Esophagus squamous epithelium (tissue), 5 donors: ENCODE measurements around the gene ZNF30. TPM values are rescaled to one million over a fixed set of nuclear protein-coding genes. Genes with fewer than 3 reads are reported as not detected.

Experiments
- DNase-seq: peaks from one replicate; lab custom pipeline; 2025; lab: John Stamatoyannopoulos, UW
- H3K27ac ChIP-seq, 4 donors: fragments of 200-600 bp; sonication (generic); one replicate each; pipeline ENCODE4 v1.5.1; 2016 to 2019; ENCODE audit warnings: mild to moderate bottlenecking in 1 of 4
- H3K27me3 ChIP-seq, 4 donors: fragments of 200-600 bp; sonication (generic); 1 replicate in 3 of 4; 2 replicates in 1 of 4; pipeline versions ENCODE4 v1.5.1 to v1.6.0; 2017 to 2021; ENCODE audit warnings: antibody characterized with exemption in 1 of 4
- H3K36me3 ChIP-seq, 3 donors: fragments of 200-600 bp; sonication (generic); one replicate each; pipeline ENCODE4 v1.5.1; 2016 to 2019
- H3K4me1 ChIP-seq, 3 donors: fragments of 200-600 bp; sonication (generic); one replicate each; pipeline ENCODE4 v1.5.1; 2017 to 2019
- H3K4me3 ChIP-seq, 4 donors: fragments of 200-600 bp; sonication (generic); 1 replicate in 3 of 4; 2 replicates in 1 of 4; pipeline ENCODE4 v1.5.1; 2016 to 2019; ENCODE audit warnings: mild to moderate bottlenecking in 2 of 4, moderate library complexity in 1 of 4
- H3K9me3 ChIP-seq, 3 donors: fragments of 200-600 bp; sonication (generic); one replicate each; pipeline ENCODE4 v1.5.1; 2016 to 2019
- POLR2A ChIP-seq, 4 donors: fragments of 450-650 bp; IDR thresholded peaks; one replicate each; pipeline ENCODE4 v1.6.1; 2017; ENCODE audit warnings: antibody characterized with exemption in 4 of 4, mild to moderate bottlenecking in 4 of 4, moderate library complexity in 3 of 4
- WGBS, 2 donors: methylation state at CpG; one replicate each; pipeline ENCODE4 v1.1.5; 2018; 5-methylcytosine and 5-hydroxymethylcytosine counted together
- intact Hi-C: fragments of 100-400 bp; cut with DNase I; formaldehyde crosslinking; loops from one replicate; pipeline ENCODE4 v1.15.0; 2022
- total RNA-seq, 4 donors: library from RNA; depleted of rRNA; stranded (reverse); fragments of >200 nt; gene quantifications; one replicate each; pipeline ENCODE4 v1.1.0, GENCODE V29; 2016
- TF ChIP-seq, protein P1 (sequence below), 6 experiments: fragments of 450-650 bp in 4 of 6; fragments of 200-600 bp in 2 of 6; sonication (generic) in 2 of 6; IDR thresholded peaks; one replicate each; pipeline ENCODE4 v1.5.1; 2016 to 2019; ENCODE audit warnings: antibody characterized with exemption in 6 of 6, mild to moderate bottlenecking in 4 of 6, moderate library complexity in 4 of 6
- donor health status: DM: yes; HTN: yes; CAD: no.

The ZNF30 gene
- total RNA-seq, 4 donors from 2014 or later: 0.26 to 30.2 (median 1.3) TPM

- H3K36me3 ChIP-seq: no peaks in the 10 kb centered on the region
- peaks cover 0 to 12% (median 0%) of the 10 kb centered on the region in 3 donors for H3K4me1 ChIP-seq
- no peak for DNase-seq
- H3K9me3 ChIP-seq: peaks cover 0 to 2% (median 0%) of the 10 kb centered on the region in 3 donors
- WGBS, 2 donors: 69 to 70% methylated on average over 5 of the region's 5 CpGs
- TF ChIP-seq, protein P1, sequence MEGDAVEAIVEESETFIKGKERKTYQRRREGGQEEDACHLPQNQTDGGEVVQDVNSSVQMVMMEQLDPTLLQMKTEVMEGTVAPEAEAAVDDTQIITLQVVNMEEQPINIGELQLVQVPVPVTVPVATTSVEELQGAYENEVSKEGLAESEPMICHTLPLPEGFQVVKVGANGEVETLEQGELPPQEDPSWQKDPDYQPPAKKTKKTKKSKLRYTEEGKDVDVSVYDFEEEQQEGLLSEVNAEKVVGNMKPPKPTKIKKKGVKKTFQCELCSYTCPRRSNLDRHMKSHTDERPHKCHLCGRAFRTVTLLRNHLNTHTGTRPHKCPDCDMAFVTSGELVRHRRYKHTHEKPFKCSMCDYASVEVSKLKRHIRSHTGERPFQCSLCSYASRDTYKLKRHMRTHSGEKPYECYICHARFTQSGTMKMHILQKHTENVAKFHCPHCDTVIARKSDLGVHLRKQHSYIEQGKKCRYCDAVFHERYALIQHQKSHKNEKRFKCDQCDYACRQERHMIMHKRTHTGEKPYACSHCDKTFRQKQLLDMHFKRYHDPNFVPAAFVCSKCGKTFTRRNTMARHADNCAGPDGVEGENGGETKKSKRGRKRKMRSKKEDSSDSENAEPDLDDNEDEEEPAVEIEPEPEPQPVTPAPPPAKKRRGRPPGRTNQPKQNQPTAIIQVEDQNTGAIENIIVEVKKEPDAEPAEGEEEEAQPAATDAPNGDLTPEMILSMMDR (IDR thresholded peaks at IDR 0.05): no peak
- no peak for TF ChIP-seq POLR2A (IDR thresholded peaks at IDR 0.05)
- intact Hi-C loops: no loop called here
- no peak overlapping the region for H3K27ac ChIP-seq
- H3K4me3 ChIP-seq: no peak overlapping the region
- H3K27me3 ChIP-seq: no peaks in the 10 kb centered on the region
These were observed 55.6 kb downstream of the ZNF30 start for GRCh38 chr19:34982275-34982674.

DNA sequence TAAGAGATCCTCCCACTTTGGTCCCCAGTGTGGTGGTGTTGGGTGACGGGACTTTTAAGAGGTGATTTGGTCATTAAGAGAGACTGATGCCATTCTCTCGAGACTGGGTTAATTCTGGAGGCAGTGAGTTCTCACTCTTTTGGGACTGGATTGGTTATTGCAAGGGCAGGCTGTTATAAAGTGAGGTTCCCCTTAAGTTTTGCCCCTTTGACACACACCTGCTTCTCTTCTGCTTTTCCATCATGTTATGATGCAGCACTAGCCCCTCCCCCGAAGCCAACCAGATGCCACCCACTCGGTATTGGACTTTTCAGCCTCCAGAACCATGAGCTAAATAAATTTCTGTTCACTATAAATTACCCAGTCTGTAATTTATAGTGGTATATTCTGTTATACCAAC, 57.1 kb downstream of the ZNF30 start:
- 70 to 93% methylated on average over 4 of the region's 4 CpGs for WGBS, 2 donors
- intact Hi-C loops: no loop called here
- H3K4me3 ChIP-seq: no peak overlapping the region
- H3K27ac ChIP-seq: no peak overlapping the region
- no peak for TF ChIP-seq POLR2A (IDR thresholded peaks at IDR 0.05)
- TF ChIP-seq, protein P1 (IDR thresholded peaks at IDR 0.05): no peak
- no peak for DNase-seq
- peaks cover 0 to 12% (median 0%) of the 10 kb centered on the region in 3 donors for H3K4me1 ChIP-seq
- no peaks in the 10 kb centered on the region for H3K9me3 ChIP-seq
- H3K27me3 ChIP-seq: no peaks in the 10 kb centered on the region
- no peaks in the 10 kb centered on the region for H3K36me3 ChIP-seq

DNA sequence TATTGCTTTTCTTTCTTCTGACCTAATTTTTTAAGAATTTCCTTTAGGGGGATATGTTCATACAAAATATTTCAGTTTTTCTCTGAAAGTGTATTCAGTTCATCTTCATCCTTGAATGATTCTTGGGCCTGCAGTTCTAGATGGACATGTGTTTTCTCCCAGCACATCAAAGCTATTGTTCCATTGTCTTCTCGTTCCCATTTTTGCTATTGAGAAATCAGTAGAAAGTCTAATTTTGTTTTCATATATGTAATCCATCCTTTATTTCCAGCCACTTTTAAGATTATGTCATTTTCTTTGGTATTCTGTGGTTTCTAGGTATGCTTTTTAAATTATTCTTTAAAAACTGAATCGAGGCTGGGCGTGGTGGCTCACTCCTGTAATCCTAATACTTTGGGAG, 57.6 kb downstream of the ZNF30 start:
- TF ChIP-seq, protein P1 (IDR thresholded peaks at IDR 0.05): no peak
- no peak for TF ChIP-seq POLR2A (IDR thresholded peaks at IDR 0.05)
- H3K4me3 ChIP-seq: no peak overlapping the region
- no peaks in the 10 kb centered on the region for H3K27me3 ChIP-seq
- H3K9me3 ChIP-seq: no peaks in the 10 kb centered on the region
- no peaks in the 10 kb centered on the region for H3K36me3 ChIP-seq
- H3K4me1 ChIP-seq: peaks cover 0 to 12% (median 0%) of the 10 kb centered on the region in 3 donors
- intact Hi-C loops: no loop called here
- H3K27ac ChIP-seq: no peak overlapping the region
- WGBS, 2 donors: 66 to 84% methylated on average over 3 of the region's 3 CpGs
- no peak for DNase-seq

DNA sequence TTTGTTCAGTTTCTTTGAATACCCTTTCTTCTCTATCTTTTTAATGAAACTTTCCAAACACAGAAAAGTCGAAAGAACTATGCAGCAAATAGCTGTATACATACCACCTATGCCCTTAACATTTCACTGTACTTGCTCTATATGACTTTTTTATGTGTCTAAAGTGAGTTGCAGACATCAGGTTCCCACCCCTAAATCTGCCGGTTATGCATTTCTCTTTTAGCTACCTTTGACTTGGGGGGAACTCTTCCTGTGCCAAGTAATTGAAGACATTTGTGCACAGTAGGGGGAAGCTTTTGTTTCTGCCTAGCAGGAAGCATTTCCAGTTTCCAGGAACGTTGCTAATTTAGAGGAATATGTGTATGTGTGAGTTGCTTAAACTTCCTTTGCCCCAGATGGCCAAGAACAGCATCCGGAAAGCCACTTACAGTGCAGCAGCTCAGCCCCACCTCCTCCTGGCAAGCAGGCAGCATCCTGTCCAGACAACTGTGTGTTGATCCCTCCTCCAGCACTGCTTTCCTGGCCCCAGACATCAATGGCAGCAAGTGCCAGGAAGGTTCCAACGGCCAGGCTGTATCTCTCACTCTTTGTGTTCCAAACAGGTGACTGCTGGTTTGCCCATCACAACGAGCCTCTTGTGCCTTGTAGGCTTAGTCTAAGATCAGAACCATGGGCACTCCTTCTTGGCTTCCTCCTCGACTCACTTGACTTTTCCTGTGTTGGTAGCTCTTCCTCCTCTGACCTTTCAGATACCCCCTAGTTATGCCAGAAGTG, 58.7 kb downstream of the ZNF30 start:
- intact Hi-C loops: no loop called here
- TF ChIP-seq, protein P1 (IDR thresholded peaks at IDR 0.05): no peak
- no peak for TF ChIP-seq POLR2A (IDR thresholded peaks at IDR 0.05)
- Histone ChIP-seq H3K9me3 (no peaks in the 10 kb centered on the region), H3K27ac (peak overlapping the region in 1 of 4 donors; percentile 39), H3K4me3 (no peak overlapping the region), H3K4me1 (peaks cover 0 to 12% (median 0%) of the 10 kb centered on the region in 3 donors), H3K36me3 (no peaks in the 10 kb centered on the region), H3K27me3 (no peaks in the 10 kb centered on the region)
- WGBS, 2 donors: 16% methylated on average over 6 of the region's 7 CpGs
- no peak for DNase-seq

DNA sequence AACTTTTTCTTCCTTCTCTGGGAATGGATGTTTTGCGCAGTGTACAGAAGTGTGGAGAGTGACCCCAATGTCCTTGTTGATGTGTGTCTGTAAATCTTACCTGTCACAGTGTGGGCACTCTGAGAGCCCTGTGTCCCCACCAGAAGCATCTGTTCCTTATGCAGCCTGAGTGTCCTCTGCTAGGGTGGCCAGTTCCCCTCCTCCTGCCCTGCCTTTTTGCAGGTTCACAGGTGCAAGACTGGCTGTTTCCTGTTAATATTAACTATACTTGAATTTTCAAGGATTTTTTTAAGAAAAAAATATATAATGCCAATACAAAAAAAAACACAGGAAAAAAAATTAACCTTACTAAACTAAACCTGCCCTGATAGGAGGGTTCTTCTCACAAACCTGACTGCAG, 61.4 kb downstream of the ZNF30 start:
- TF ChIP-seq, protein P1 (IDR thresholded peaks at IDR 0.05): no peak
- TF ChIP-seq POLR2A (IDR thresholded peaks at IDR 0.05): no peak
- 92 to 100% methylated on average over 1 of the region's 1 CpG for WGBS, 2 donors
- Histone ChIP-seq H3K4me1 (peaks cover 0 to 12% (median 0%) of the 10 kb centered on the region in 3 donors), H3K27me3 (no peaks in the 10 kb centered on the region), H3K9me3 (no peaks in the 10 kb centered on the region), H3K4me3 (no peak overlapping the region), H3K36me3 (no peaks in the 10 kb centered on the region), H3K27ac (no peak overlapping the region)
- intact Hi-C loops: no loop called here
- DNase-seq: no peak
